ENCODE data around the gene SLCO2B1. TPM values are rescaled to one million over a fixed set of nuclear protein-coding genes. Genes with fewer than 3 reads are reported as not detected.

Gene SLCO2B1
- total RNA-seq, 1 donor from 2014 or later = 185 TPM

GRCh38 chr11:75161506-75162095 lies 10.7 kb downstream of the SLCO2B1 start:
- no peak for DNase-seq (ENCODE audit: low spot score)

GRCh38 chr11:75162954-75163353 lies 12.0 kb downstream of the SLCO2B1 start:
- DNase-seq (ENCODE audit: low spot score) = no peak

GRCh38 chr11:75163921-75164849 lies 13.3 kb downstream of the SLCO2B1 start:
- no peak for DNase-seq (ENCODE audit: low spot score)

GRCh38 chr11:75165721-75166120 lies 14.8 kb downstream of the SLCO2B1 start:
- no peak for DNase-seq (ENCODE audit: low spot score)

- no peak for DNase-seq (ENCODE audit: low spot score)
These were observed 15.9 kb downstream of the SLCO2B1 start for GRCh38 chr11:75166791-75167190.

- no peak for DNase-seq (ENCODE audit: low spot score)
These were observed 16.7 kb downstream of the SLCO2B1 start for GRCh38 chr11:75167617-75168016.

- no peak for DNase-seq (ENCODE audit: low spot score)
These were observed 18.4 kb downstream of the SLCO2B1 start for GRCh38 chr11:75169101-75169885.

GRCh38 chr11:75170516-75171201 lies 19.8 kb downstream of the SLCO2B1 start:
- DNase-seq (ENCODE audit: low spot score) = no peak

- DNase-seq (ENCODE audit: low spot score) = no peak
These were observed 22.4 kb downstream of the SLCO2B1 start for GRCh38 chr11:75173336-75173735.

- DNase-seq (ENCODE audit: low spot score) = no peak
These were observed 24.0 kb downstream of the SLCO2B1 start for GRCh38 chr11:75174781-75175370.

GRCh38 chr11:75182664-75183063 lies 31.8 kb downstream of the SLCO2B1 start:
- DNase-seq (ENCODE audit: low spot score) = no peak

GRCh38 chr11:75184051-75184450 lies 33.1 kb downstream of the SLCO2B1 start:
- no peak for DNase-seq (ENCODE audit: low spot score)

GRCh38 chr11:75184757-75185425 lies 34.0 kb downstream of the SLCO2B1 start:
- no peak for DNase-seq (ENCODE audit: low spot score)

GRCh38 chr11:75185866-75186265 lies 35.0 kb downstream of the SLCO2B1 start:
- DNase-seq (ENCODE audit: low spot score) = no peak

- DNase-seq (ENCODE audit: low spot score) = no peak
These were observed 36.1 kb downstream of the SLCO2B1 start for GRCh38 chr11:75186999-75187398.

GRCh38 chr11:75188671-75189070 lies 37.8 kb downstream of the SLCO2B1 start:
- no peak for DNase-seq (ENCODE audit: low spot score)

GRCh38 chr11:75189108-75189507 lies 38.2 kb downstream of the SLCO2B1 start:
- no peak for DNase-seq (ENCODE audit: low spot score)

- no peak for DNase-seq (ENCODE audit: low spot score)
These were observed 39.0 kb downstream of the SLCO2B1 start for GRCh38 chr11:75189911-75190310.

GRCh38 chr11:75190652-75191329 lies 39.9 kb downstream of the SLCO2B1 start:
- no peak for DNase-seq (ENCODE audit: low spot score)

GRCh38 chr11:75191330-75191717 lies 40.4 kb downstream of the SLCO2B1 start:
- DNase-seq (ENCODE audit: low spot score) = no peak

Measured in mesenteric fat pad (tissue), 1 donor.